ENCODE results near the gene SNF8.

- no peak for TF ChIP-seq CTCF (IDR thresholded peaks at IDR 0.05)
- no peak for TF ChIP-seq POLR2A (IDR thresholded peaks at IDR 0.05)
Measured at GRCh38 chr17:48951572-48951971, 6.9 kb upstream of the SNF8 start.

All from heart left ventricle (tissue), 13 donors.